GM12874 (cell line): ENCODE results near the gene INKA1.

Experiments
- TF ChIP-seq, protein P1 (sequence below): IDR thresholded peaks from 2 replicates; pipeline ENCODE4 v1.5.1; 2011; ENCODE audit warnings: low read depth, mild to moderate bottlenecking, control low read depth, low read length, moderate library complexity; ENCODE audit not compliant: insufficient read depth

INKA1 gene

GRCh38 chr3:49790626-49791411 lies 12.2 kb upstream of the INKA1 start:
- TF ChIP-seq, protein P1, sequence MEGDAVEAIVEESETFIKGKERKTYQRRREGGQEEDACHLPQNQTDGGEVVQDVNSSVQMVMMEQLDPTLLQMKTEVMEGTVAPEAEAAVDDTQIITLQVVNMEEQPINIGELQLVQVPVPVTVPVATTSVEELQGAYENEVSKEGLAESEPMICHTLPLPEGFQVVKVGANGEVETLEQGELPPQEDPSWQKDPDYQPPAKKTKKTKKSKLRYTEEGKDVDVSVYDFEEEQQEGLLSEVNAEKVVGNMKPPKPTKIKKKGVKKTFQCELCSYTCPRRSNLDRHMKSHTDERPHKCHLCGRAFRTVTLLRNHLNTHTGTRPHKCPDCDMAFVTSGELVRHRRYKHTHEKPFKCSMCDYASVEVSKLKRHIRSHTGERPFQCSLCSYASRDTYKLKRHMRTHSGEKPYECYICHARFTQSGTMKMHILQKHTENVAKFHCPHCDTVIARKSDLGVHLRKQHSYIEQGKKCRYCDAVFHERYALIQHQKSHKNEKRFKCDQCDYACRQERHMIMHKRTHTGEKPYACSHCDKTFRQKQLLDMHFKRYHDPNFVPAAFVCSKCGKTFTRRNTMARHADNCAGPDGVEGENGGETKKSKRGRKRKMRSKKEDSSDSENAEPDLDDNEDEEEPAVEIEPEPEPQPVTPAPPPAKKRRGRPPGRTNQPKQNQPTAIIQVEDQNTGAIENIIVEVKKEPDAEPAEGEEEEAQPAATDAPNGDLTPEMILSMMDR = no peak

- TF ChIP-seq, protein P1 = no peak
These were observed 11.5 kb upstream of the INKA1 start for GRCh38 chr3:49791571-49791970.

DNA sequence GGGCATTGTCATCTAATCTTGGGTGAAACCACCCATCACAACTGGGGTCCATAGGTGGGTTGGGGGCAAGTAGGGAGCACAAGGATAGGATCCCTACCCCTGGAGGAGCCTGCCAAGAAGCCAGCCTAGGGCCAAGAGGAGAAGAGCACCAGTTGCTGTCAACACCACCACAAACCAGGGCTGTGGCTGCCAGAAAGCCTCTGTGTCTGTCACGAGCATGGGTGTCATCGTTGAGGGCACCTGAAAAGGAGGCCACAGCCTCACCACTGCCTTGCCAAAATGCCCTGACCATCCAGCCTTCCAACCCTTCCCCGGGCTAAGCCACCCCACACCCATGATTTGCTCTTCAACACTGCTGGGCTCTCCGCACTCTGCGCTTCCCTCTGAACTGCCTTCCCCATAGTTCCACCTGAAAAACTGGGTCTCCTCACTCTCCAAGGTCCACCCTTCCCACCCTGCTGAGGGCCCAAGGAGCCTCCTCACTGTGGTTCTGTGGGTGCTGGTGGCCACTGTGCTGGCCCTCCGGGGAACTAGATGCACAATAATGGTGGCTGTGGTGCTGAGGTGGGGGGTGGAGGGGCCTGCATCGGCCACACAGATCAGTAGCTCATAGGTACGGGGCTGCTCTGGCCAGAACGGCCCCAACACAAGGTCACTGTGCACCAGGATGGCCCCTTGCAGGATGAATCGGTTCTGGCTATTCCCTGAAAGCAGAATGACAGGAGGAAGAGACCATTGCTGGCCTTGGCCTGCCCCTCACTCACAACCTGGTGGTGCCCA lies 10.5 kb upstream of the INKA1 start:
- TF ChIP-seq, protein P1 = no peak

DNA sequence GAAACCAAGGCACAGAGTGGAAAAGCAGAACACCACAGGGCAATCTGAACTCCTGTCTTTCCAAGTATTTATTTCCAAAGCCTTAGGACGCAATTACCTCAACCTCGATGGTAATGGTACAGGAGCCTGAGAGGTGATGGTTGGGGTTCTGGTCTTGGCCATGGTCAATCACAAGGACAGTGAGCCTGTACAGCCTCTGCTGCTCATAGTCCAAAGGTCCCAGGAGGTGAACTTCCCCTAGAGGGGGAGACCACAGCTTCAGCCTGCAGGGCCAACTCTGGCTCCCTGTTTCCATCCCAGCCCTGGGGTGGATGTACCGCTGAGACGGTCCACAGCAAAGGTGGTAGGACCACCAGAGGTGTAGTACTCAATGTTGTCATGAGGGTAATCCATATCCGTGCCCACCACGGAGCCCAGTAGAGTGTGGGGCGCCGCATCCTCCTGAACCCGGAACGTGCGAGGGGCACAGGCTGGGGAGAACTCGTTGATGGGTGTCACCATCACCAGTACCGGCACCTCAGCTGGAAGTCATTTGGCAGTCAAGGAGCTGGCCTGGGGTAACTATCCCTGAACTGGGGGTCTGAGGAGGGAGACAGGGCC lies 9.5 kb upstream of the INKA1 start:
- TF ChIP-seq, protein P1 = no peak

GRCh38 chr3:49794431-49794830 lies 8.6 kb upstream of the INKA1 start:
- TF ChIP-seq, protein P1 = no peak

DNA sequence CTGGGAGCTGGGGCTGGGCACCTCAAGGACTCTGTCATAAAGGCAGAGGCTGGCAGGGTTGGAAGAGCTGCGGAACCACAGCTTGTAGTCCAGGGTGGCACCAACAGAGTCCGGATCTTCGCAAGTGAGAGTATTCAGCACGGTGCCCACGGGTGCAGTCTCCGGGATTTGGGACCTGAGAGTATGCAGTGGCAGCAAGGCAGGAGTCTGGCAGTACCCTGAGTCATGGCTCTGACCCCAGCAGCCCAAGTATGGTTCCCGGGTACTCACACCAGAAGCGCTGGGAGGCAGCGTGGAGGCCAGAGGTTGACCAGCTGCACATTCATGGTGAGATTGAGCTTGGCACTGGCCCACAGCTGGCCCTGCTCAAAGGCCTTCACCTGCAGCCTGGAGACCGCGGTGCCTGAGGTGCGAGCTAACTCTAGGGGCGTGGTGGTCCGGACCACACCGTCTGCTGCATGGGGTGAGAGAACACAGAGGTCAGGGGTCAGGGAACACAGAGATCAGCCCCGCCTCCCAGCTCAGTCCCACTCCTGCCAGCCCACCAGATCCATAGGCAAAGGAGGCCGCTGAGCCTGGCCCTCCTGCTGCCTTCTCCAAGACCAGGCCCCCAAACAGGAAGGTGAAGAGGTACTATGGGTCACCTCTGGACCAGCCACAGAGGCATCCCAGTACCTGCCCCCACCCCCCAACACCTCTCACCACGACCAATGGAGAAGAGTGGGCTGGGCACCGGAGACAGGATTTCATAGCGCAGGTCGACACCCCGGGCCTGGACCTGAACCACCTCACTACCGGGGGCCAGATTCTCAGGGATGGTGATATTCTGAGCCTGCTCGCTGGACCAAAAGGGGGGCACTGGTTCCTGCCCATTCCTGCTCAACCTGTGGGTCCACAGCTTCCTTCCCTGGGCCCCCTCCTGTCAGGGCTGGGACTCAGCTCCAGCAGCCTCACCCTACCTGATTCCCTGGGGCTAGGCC lies 7.8 kb upstream of the INKA1 start:
- TF ChIP-seq, protein P1 = no peak

DNA sequence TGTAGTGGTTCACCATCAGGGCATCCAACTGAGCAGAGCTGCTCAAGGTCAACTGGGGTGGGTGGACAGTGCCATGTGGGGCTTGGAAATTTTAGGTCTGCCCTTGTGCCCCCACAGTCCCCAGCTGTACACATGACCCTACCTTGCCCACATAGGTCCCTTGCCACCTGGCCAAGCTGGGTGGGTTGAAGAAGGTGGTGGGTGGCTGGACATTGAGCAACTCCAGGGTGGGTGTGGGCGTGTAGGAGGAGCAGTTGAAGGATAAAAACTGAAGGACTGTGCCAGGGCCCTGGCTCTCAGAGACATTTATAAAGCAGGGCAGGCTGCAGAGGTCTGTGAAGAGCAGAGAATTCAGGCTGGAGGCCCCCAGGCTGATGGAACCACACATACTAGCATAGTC lies 4.0 kb upstream of the INKA1 start:
- TF ChIP-seq, protein P1 = no peak
